Body of pancreas (tissue), 4 donors: Measurements from ENCODE around the gene TNXB.

Experiments
- CTCF ChIP-seq, 7 experiments: fragments of 450-650 bp in 4 of 7; fragments of 200-600 bp in 3 of 7; sonication (generic) in 3 of 7; IDR thresholded peaks; one replicate each; pipeline ENCODE4 v1.5.1; 2016 to 2019; ENCODE audit warnings: antibody characterized with exemption in 7 of 7
- POLR2A ChIP-seq, 3 donors: fragments of 450-650 bp; IDR thresholded peaks; one replicate each; pipeline ENCODE4 v1.6.1; 2016; ENCODE audit warnings: antibody characterized with exemption in 3 of 3, mild to moderate bottlenecking in 2 of 3

- TF ChIP-seq POLR2A (IDR thresholded peaks at IDR 0.05) (no peak), CTCF (IDR thresholded peaks at IDR 0.05) (no peak)
Measured at GRCh38 chr6:32151863-32152768, 43.0 kb upstream of the TNXB start, which contains the start of gene PRRT1.
